ENCODE measurements around the gene ABHD12B.
A peak's percentile ranks its signal among the peaks of the same experiment; 100 is the strongest.

The ABHD12B gene

GRCh38 chr14:50871914-50872732 lies at the start of gene ABHD12B:
TSS of gene ABHD12B (plus strand) at chr14:50872053. CDS start at chr14:50872175, 122 bp downstream.
- DNase-seq (ENCODE audit: low spot score), result peak; percentile 25

GRCh38 chr14:50822501-50823042 lies 49.3 kb upstream of the ABHD12B start:
- DNase-seq (ENCODE audit: low spot score), result no peak

GRCh38 chr14:50823051-50823761 lies 48.6 kb upstream of the ABHD12B start:
- peak; percentile 50 for DNase-seq (ENCODE audit: low spot score)

DNA sequence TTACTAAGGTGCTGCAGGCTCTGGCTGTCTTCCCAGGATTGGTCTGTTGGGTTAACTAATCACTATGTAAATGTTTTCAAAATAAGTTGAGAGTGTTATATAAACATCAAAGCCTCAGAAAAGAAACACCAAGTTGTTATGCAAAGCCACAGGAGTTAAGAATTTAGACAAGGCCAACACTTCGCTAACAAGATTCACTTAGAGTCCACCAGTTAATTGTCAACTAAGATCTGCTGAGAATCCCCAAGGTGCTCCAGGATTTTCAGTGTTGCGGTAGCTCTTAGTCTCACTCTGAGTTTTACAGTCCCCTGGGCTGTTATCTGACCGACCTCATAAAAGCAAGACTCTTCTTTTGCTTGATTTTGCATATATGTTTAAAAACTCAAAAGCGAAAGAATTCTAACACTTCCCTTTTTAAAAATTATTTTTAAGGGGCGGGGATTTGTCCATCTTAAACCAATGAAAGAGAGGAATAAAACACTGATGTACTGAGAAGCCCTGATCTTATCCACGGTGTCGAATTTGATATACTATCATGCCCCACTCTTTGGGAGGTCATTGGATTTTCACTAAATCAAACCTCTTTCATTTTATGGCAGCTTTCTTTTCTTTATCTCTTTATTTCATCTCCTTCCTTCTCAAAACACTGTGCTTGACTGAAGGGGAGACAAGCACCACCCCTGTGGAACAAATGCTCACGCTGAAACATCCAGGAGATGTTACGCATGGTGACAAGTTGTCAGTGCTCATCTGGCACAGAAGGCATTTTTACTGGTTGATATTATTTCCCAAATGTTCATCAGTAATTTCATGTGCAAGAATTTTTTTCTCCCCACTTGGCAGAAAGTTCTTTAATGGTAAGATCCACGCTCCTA lies 47.9 kb upstream of the ABHD12B start:
- no peak for DNase-seq (ENCODE audit: low spot score)

- DNase-seq (ENCODE audit: low spot score), result no peak
Observed at GRCh38 chr14:50825307-50825706, 46.5 kb upstream of the ABHD12B start.

GRCh38 chr14:50826681-50827080 lies 45.2 kb upstream of the ABHD12B start:
- no peak for DNase-seq (ENCODE audit: low spot score)

- no peak for DNase-seq (ENCODE audit: low spot score)
Observed at GRCh38 chr14:50828721-50829488, 42.9 kb upstream of the ABHD12B start.

- DNase-seq (ENCODE audit: low spot score), result no peak
Observed at GRCh38 chr14:50829489-50830043, 42.3 kb upstream of the ABHD12B start.

GRCh38 chr14:50830044-50830931 lies 41.6 kb upstream of the ABHD12B start:
- peak; percentile 64 for DNase-seq (ENCODE audit: low spot score)

- peak; percentile 96 for DNase-seq (ENCODE audit: low spot score)
Observed at GRCh38 chr14:50830932-50831725, 40.7 kb upstream of the ABHD12B start, which contains the start of gene NIN. TSS of gene NIN (minus strand) at chr14:50831162. CDS start at chr14:50822056, 9,106 bp downstream.

DNA sequence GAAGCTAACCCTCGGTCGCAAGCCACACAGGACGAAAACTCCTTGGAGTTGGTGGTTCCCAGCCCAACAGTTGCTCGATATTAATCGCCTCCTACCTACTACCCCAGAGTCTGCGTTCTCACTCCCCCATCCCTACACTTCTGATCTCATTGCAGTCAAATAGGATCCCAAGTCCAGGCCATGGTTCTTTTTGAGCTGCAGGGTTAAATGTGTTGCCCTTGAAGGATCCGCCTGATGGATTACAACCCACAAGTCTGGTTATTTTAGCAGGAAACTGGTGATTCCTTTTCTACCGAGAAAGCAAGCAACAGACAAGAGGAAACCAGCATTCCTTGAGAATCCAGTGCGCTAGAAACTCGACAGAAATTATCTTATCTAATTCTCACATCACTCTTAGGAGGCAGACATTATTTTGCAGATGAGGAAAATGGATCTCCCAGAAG lies 40.1 kb upstream of the ABHD12B start:
- no peak for DNase-seq (ENCODE audit: low spot score)

- no peak for DNase-seq (ENCODE audit: low spot score)
Observed at GRCh38 chr14:50832935-50833630, 38.8 kb upstream of the ABHD12B start.

- no peak for DNase-seq (ENCODE audit: low spot score)
Observed at GRCh38 chr14:50834802-50835276, 37.0 kb upstream of the ABHD12B start.

DNA sequence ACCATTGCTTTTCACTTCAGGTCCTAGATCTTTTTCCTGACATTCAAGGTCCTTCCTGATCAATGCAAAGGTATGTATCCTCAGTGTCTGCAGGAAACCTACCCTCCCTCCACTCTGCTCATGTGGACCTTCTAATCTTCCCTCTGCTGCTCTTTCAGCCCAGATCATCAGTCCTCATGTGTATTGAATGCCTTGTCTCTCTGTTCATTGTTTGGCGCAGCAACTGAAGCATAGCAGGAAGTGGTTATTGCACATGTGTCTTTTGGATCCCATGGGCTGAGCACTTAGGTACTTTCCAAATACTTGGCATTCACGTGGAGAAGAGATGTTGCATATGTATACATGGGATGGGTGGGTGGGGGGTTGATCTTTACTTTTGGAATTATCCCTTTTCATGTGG lies 36.6 kb upstream of the ABHD12B start:
- DNase-seq (ENCODE audit: low spot score), result peak; percentile 29

GRCh38 chr14:50836515-50836914 lies 35.3 kb upstream of the ABHD12B start:
- DNase-seq (ENCODE audit: low spot score), result no peak

DNA sequence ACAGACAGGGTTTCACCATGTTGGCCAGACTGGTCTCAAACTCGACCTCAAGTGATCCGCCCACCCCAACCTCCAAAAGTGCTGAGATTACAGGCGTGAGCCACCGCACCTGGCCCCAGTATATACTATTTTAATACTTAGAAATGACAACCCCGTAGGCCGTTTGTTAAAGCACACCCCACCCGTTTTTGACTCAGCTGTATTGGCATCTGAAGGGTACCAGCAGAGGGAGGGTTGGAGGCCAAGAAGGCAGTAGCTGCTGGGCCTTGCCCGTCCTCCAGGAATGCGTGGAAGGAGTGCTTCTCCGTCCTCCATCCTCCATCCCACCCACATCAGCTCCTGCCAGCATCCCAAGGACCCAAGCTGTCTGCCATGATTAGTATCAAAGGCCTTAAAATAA lies 34.6 kb upstream of the ABHD12B start:
- no peak for DNase-seq (ENCODE audit: low spot score)

- no peak for DNase-seq (ENCODE audit: low spot score)
Observed at GRCh38 chr14:50837850-50838470, 33.9 kb upstream of the ABHD12B start.

GRCh38 chr14:50839048-50839447 lies 32.8 kb upstream of the ABHD12B start:
- DNase-seq (ENCODE audit: low spot score), result no peak

Data from GM03348 (cell line).